GM21423 (cell line): ENCODE measurements around the gene MAPK9.
"Not testable (repeated sequence)": the region's sequence is repeated elsewhere in the genome, so short reads cannot be mapped to it uniquely, and the experiment has no call there.

ENCODE experiments used
- ATAC-seq: cut with Tn5 transposase; IDR thresholded peaks from one replicate; pipeline ENCODE4 v1.9.1; 2021; ENCODE audit warnings: mild to moderate bottlenecking, moderate library complexity; ENCODE audit not compliant: unreplicated experiment

Gene MAPK9

GRCh38 chr5:180328296-180329137, 36.6 kb upstream of the MAPK9 start:
- peak; percentile 86 for ATAC-seq

- ATAC-seq = no peak
These were observed 35.2 kb upstream of the MAPK9 start for GRCh38 chr5:180326989-180327565.

DNA sequence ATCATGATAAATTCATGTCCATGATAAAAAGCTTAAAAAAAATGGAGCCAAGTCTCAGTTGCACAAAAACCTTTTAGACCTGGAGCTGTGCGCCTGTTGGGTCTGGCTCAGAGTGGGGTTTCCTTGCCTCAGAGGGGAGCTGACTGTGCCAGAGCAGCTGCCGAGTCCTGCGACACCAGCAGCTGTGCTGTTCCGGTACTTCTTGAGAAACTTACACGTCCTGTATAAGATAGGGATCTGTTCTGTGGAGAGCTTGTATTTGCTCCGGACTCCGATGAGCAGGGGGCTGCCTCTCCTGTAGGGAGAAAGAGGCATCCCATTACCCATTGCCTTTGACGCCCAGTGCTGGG, 32.7 kb upstream of the MAPK9 start:
- ATAC-seq = no peak

GRCh38 chr5:180323941-180324600, 32.2 kb upstream of the MAPK9 start:
- ATAC-seq = no peak

GRCh38 chr5:180323160-180323559, 31.3 kb upstream of the MAPK9 start:
- no peak for ATAC-seq

DNA sequence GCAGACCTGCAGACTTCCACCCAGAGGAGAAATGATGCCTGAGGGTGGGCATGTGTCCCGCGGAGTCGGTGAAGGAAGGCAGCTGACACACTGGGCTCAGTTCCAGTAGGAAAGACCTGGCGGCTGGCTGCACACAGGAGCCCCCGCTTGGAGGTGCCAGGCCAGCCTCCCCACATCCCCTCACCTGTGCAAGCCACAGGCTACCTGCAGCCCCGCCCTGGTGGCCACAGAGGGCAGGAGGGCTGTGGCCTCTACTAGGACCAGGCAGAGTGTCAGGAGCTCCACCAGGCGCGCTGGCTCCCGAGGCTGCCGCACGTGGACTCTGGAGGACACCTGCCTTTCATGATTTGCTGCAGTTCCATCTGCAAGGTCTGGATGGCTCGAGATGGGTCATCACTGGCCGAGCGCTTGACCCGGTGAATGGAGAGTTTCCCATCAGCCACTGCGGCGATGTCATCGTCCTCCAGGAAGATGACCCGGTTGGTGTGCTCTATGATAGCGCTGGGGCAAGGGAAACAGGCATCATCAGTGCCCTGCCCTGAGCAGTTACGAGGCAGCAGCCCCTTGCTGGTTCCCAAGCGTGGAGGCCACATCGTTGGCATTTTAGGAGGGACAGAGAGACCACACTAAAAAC, 26.7 kb upstream of the MAPK9 start:
- no peak for ATAC-seq

DNA sequence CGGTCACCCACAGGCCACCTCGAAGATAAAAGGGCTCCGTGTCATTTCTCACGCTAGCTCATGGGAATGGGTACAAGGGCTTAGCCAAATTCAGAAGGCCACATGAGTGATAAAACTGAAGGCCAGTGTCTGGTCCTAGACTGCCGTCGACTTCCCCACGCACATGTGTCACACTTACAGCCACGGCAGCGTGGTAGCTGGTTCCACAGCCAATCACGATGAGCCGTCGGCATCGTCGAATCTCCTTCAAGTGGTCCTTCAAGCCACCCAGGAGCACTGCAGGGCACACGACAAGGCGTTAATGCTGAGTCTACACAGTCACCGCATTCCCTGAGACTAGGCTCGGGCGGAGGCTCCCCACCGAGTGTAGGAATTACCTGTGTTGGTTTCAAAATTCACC, 24.7 kb upstream of the MAPK9 start:
- no peak for ATAC-seq

DNA sequence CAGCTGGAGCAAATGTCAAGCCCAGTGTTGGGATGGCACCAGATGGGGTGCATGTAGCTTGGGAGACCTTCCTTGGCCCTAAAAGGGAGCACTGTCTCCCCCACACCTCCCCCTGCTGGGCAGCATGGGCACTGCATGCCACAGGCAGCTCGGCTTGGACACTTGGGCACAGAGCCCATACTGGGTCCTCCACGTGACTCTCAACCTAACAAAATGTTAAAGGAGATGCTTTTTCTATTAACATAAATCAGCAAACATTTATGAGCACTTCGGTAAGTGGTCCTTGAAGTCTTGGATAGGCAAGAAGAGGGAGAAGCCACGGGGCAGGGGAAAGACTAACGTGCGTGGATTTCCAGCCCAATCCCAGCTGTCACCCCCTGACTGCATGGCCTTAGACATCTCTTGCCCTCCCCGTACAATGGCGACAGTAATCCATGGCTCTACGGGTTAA, 23.9 kb upstream of the MAPK9 start:
- no peak for ATAC-seq

GRCh38 chr5:180313677-180314505, 22.0 kb upstream of the MAPK9 start:
- no peak for ATAC-seq

GRCh38 chr5:180311216-180311615, 19.3 kb upstream of the MAPK9 start:
- ATAC-seq = no peak

GRCh38 chr5:180306796-180307195, 14.9 kb upstream of the MAPK9 start:
- ATAC-seq = no peak

DNA sequence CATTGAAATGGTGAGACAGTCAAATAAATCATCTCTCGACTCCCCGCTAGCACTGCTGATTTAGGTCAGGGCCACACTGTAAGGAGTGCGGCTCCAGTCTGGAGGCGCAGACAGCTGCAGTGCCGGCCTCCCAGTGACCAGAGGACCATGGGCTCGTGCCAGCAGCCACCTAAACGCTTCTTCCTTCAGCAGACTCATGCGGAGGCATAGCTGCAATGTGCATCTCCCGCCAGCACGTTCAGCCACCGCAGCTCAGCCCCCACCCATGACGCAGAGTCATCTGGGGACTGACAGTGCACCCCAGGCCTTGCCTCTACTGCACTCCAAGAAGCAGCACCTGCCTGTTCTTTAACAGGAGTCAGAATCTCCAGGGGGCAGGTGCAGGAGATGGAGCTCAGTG, 13.6 kb upstream of the MAPK9 start:
- no peak for ATAC-seq

DNA sequence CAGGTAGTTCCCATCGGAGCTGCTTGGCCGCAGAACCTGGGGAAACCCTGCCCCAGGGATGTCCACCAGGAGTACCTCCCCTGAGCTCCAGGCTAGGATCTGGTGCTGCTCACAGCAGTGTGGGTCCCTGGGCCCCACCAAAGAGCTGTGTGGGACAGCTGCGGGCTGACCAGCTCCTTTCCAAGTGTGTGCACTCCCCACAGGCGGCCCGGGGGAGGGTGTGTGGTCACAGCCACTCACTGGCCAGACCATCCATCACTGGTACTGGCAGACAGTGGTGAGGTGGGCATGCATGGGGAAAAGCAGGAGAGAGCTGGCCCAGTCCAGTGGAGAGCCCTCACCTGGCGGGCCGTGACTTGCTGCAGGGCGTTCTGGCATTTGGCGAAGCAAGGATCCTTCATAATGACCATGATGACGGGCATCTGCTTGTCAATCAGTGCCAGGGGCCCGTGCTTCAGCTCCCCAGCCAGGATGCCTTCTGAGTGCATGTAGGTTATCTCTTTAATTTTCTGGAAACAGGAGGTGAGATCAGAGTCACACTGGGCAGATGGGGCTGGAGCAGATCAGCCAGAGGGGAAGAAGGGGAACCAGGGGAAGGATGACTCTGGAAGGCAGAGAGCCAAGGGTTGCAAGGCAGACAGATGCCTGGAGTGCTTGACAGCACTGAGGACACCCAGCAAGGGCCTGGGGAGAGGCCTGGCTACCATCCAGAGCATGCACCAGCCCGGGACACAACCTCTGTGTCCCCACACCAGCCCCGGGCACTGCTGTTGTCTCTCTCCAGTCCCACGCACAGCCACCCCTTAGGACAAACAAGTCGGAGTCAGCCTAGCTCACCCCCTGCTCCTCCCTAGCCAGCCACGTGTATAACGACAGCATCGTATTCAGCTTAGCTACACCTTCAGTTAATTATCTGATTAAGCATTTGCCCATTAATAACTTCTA, 12.8 kb upstream of the MAPK9 start:
- no peak for ATAC-seq

GRCh38 chr5:180304016-180304292, 12.1 kb upstream of the MAPK9 start:
- ATAC-seq = no peak

GRCh38 chr5:180303226-180304015, 11.5 kb upstream of the MAPK9 start:
- no peak for ATAC-seq

DNA sequence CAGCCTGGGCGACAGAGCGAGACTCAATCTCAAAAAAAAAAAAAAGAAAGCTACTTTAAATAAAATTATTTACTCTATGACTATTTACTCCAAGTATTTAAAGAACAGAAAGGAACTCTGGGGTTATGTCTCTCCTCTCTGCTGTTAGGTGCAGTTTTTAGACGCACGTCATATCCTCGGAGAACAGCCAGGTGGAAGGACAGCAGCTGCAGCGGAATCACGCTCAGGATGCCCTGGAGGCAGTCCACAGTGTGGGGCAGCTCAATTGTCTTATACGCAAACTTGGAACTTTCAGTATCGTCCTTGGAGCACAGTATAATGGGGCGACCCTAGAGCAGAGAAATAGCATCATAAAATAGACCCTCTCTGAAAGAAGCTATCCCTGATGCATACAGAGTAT, 10.4 kb upstream of the MAPK9 start:
- no peak for ATAC-seq

DNA sequence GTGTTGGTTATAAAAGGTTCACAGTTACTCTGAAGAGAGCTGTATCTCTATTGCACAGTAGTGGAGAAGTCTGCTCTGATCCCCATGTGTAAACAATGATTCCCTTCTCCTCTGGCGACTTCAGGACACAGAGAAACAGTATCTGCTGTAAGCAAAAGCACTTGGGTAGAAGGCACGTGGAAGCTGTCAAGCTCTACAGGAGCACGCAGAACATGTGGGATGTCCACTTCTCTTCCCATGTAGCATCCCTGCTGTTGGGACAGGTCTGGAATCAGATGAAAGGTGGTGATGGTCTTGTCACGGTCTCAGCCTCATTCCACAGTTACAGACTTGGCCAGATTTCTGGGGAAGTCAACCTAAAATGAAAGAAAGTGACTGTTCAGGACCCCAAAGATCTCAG, 9.4 kb upstream of the MAPK9 start:
- no peak for ATAC-seq

DNA sequence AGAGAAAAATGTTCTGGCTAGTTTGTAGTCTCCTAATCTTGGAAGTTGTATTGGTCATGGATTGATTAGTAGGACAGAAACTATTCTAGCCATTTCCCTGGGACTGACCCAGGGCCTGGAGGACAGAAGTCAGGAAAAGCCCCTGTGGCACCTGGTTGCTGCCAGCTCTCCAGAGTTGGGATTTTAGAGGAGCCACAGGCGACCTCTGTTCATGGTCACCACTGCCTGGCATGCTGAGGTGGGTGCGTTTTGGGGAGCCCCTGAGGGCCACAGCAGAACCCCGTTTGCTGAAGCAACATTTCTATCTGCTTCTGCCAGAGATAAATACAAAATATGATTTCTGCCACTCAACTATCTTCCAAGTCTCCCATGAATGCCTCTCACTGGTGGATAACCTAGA, 7.6 kb upstream of the MAPK9 start:
- no peak for ATAC-seq

GRCh38 chr5:180299014-180299413, 7.1 kb upstream of the MAPK9 start:
- ATAC-seq = not testable (repeated sequence)
